ENCODE results near the gene CACNA1H. TPM values are rescaled to one million over a fixed set of nuclear protein-coding genes. Genes with fewer than 3 reads are reported as not detected.

CACNA1H gene
- total RNA-seq, 1 experiment from 2014 or later, result 31.1 TPM

- Histone ChIP-seq H3K27ac (ENCODE audit: low read length) (no peak overlapping the region), H3K9me3 (ENCODE audit: control insufficient read depth, insufficient read depth, low read depth, low read length) (no peaks in the 10 kb centered on the region), H3K4me1 (ENCODE audit: control insufficient read depth, insufficient read depth, low read length) (peaks cover 40% of the 10 kb centered on the region), H3K36me3 (ENCODE audit: control insufficient read depth, insufficient read depth, low read length) (no peaks in the 10 kb centered on the region), H3K27me3 (ENCODE audit: control insufficient read depth, insufficient read depth, low read length) (no peaks in the 10 kb centered on the region), H3K4me3 (ENCODE audit: low read depth in 2 of 2, low read length in 2 of 2) (no peak overlapping the region)
- in situ Hi-C loops (cut with HindIII; ENCODE audit: low pct_unique_long_range_greater_than_20kb, low sequenced_read_pairs) (no loop called here), intact Hi-C loops (cut with micrococcal nuclease; ENCODE audit: unreplicated experiment) (no loop called here)
- no peak for DNase-seq (ENCODE audit: low read depth, low spot score)
- no TSS peak for BruUV-seq (replicated peaks)
- TF ChIP-seq, protein P1, sequence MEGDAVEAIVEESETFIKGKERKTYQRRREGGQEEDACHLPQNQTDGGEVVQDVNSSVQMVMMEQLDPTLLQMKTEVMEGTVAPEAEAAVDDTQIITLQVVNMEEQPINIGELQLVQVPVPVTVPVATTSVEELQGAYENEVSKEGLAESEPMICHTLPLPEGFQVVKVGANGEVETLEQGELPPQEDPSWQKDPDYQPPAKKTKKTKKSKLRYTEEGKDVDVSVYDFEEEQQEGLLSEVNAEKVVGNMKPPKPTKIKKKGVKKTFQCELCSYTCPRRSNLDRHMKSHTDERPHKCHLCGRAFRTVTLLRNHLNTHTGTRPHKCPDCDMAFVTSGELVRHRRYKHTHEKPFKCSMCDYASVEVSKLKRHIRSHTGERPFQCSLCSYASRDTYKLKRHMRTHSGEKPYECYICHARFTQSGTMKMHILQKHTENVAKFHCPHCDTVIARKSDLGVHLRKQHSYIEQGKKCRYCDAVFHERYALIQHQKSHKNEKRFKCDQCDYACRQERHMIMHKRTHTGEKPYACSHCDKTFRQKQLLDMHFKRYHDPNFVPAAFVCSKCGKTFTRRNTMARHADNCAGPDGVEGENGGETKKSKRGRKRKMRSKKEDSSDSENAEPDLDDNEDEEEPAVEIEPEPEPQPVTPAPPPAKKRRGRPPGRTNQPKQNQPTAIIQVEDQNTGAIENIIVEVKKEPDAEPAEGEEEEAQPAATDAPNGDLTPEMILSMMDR (IDR thresholded peaks at IDR 0.05), result no peak
- TF ChIP-seq POLR2AphosphoS5 (IDR thresholded peaks at IDR 0.05; ENCODE audit: low read depth, low read length), result no peak
- TF ChIP-seq SIN3A (IDR thresholded peaks at IDR 0.05; ENCODE audit: borderline replicate concordance, insufficient read depth, low read depth, low read length), result no peak
- no peak for TF ChIP-seq REST (IDR thresholded peaks at IDR 0.05; ENCODE audit: insufficient read depth in 1 of 2, low read depth in 2 of 2, low read length in 1 of 2)
- CTCF ChIA-PET, result interaction anchor here (0.7 kb wide), 2 partner anchors 10 kb away, joined by 3 to 4 read pairs; no protein-coding TSS in a partner anchor
- POLR2A ChIA-PET, result no interaction called here
- no peak for ATAC-seq
These were observed 19.0 kb downstream of the CACNA1H start for GRCh38 chr16:1171854-1172428.

- in situ Hi-C loops (cut with HindIII; ENCODE audit: low pct_unique_long_range_greater_than_20kb, low sequenced_read_pairs), result no loop called here
- H3K4me1 ChIP-seq (ENCODE audit: control insufficient read depth, insufficient read depth, low read length), result peaks cover 45% of the 10 kb centered on the region
- TF ChIP-seq, protein P1 (IDR thresholded peaks at IDR 0.05), result no peak
- TF ChIP-seq TCF7L2 (IDR thresholded peaks at IDR 0.05; ENCODE audit: low read depth, low read length) (no peak), POLR2AphosphoS5 (IDR thresholded peaks at IDR 0.05; ENCODE audit: low read depth, low read length) (no peak), REST (IDR thresholded peaks at IDR 0.05; ENCODE audit: insufficient read depth in 1 of 2, low read depth in 2 of 2, low read length in 1 of 2) (no peak), SIN3A (IDR thresholded peaks at IDR 0.05; ENCODE audit: borderline replicate concordance, insufficient read depth, low read depth, low read length) (no peak)
- H3K27ac ChIP-seq (ENCODE audit: low read length), result no peak overlapping the region
- intact Hi-C loops (cut with micrococcal nuclease; ENCODE audit: unreplicated experiment), result no loop called here
- POLR2A ChIA-PET, result no interaction called here
- BruUV-seq (replicated peaks), result no TSS peak
- H3K27me3 ChIP-seq (ENCODE audit: control insufficient read depth, insufficient read depth, low read length), result no peaks in the 10 kb centered on the region
- no peak for ATAC-seq
- H3K36me3 ChIP-seq (ENCODE audit: control insufficient read depth, insufficient read depth, low read length), result no peaks in the 10 kb centered on the region
- H3K9me3 ChIP-seq (ENCODE audit: control insufficient read depth, insufficient read depth, low read depth, low read length), result no peaks in the 10 kb centered on the region
- H3K4me3 ChIP-seq (ENCODE audit: low read depth in 2 of 2, low read length in 2 of 2), result no peak overlapping the region
- CTCF ChIA-PET, result no interaction called here
- DNase-seq (ENCODE audit: low read depth, low spot score), result no peak
These were observed 19.7 kb downstream of the CACNA1H start for GRCh38 chr16:1172651-1173050.
